Endothelial cell of hepatic sinusoid (primary cell): ENCODE results near the gene CHI3L1.

Source experiments
- in situ Hi-C: cut with HindIII; loops from 2 replicates; pipeline ENCODE4 v1.10.0; 2017; ENCODE audit warnings: low sequenced_read_pairs

The CHI3L1 gene

DNA sequence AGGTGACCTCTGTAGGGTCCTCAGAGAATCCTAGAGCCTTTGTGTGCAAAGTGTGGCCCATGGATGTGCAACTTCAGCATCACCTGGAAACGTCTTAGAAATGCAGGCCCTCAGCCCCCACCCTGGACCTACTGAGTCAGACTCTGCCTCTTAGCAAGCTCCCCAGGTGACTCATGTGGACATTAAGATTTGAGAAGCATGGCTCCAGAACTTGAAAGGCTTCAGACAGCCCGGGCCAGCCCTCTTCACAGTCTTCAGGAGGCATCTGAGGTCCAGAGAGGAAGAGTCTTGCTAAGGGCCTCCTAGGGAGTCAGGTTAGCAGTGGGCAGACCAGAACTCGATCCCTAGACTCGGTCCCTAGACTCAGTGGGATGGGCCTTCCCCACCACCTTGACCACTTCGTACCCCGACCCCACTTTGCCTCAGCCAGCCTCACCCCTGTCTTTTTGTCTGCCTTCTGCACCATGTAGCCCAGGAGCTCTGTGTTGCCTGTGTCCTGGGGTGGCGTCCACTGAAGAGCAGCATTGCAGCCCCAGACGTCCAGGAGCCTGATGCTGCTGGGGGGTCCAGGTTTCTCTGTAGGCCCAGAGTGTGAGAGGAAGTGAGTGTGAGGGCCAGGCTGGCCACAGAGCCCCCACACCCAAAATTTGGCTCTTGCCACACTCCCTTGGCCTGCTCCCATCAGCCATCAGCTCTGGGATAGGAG, 15.7 kb downstream of the CHI3L1 start:
- in situ Hi-C loops: no loop called here

- in situ Hi-C loops: no loop called here
Measured at GRCh38 chr1:203169770-203170520, 16.6 kb downstream of the CHI3L1 start.

DNA sequence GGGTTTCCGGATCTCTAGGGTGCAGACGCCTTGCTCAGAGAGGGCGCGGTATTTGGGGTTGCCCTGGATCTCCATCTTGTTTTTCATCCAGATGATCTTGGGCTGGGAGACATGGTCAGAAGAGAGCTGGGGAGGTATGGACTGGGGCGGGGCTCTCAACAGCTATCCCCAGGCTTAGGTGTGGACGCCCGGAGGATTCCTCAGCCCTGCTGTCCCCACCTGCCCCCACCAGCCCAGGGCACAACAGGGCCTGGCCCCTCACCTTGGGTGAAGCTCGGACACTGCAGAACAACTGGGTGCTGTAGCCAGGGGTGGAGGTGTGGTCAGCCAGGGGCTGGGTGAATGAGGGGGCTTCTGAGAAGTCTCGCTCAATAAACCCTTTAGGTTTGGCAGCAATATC, 17.5 kb downstream of the CHI3L1 start:
- in situ Hi-C loops: no loop called here

GRCh38 chr1:203168256-203168786, 18.2 kb downstream of the CHI3L1 start:
- in situ Hi-C loops: no loop called here

DNA sequence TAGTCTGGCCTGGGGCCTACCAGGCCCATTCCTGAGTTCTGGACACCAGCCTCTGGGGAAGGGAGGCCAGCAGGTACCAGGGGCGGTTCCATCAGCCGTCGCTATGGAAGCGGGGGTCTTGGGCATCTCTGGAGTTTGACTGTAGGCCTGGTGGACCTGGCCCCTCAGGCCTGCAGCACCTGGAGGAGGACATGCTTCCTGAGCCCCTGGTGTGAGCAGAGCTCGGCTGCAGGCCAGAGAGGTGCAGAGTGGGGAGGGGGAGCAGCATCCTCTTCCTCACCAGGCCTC, 18.6 kb downstream of the CHI3L1 start:
- in situ Hi-C loops: no loop called here

GRCh38 chr1:203167026-203167912, 19.2 kb downstream of the CHI3L1 start:
- in situ Hi-C loops: no loop called here

DNA sequence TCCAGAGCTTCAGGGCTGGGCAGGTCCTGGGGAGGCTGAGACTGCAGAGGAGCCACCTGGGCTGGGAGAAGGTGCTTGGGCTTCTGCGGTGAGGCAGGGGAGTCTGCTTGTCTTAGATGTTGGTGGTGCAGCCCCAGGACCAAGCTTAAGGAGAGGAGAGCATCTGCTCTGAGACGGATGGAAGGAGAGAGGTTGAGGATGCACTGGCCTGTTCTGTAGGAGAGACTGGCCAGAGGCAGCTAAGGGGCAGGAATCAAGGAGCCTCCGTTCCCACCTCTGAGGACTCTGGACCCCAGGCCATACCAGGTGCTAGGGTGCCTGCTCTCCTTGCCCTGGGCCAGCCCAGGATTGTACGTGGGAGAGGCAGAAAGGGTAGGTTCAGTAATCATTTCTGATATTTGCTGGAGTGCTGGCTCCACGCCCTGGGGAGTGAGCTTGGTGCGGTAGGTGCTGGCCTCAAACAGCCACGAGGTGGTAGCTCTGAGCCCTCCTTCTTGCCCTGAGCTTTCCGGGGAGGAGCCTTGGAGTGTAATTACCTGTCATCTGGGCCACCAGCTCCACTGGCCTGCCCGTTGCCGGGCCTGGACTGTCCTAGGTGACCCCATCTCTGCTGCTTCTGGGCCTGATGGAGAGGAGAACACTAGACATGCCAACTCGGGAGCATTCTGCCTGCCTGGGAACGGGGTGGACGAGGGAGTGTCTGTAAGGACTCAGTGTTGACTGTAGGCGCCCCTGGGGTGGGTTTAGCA, 20.1 kb downstream of the CHI3L1 start:
- in situ Hi-C loops: no loop called here

DNA sequence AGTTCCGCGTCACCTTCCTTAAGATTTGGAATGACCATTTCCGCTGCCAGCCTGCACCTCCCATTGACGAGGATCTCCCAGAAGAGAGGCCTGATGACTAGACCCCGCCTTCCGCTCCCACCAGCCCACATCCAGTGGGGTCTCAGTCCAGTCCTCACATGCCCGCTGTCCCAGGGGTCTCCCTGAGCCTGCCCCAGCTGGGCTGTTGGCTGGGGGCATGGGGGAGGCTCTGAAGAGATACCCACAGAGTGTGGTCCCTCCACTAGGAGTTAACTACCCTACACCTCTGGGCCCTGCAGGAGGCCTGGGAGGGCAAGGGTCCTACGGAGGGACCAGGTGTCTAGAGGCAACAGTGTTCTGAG, 20.7 kb downstream of the CHI3L1 start:
- in situ Hi-C loops: no loop called here

GRCh38 chr1:203165101-203165799, 21.3 kb downstream of the CHI3L1 start:
- in situ Hi-C loops: no loop called here

DNA sequence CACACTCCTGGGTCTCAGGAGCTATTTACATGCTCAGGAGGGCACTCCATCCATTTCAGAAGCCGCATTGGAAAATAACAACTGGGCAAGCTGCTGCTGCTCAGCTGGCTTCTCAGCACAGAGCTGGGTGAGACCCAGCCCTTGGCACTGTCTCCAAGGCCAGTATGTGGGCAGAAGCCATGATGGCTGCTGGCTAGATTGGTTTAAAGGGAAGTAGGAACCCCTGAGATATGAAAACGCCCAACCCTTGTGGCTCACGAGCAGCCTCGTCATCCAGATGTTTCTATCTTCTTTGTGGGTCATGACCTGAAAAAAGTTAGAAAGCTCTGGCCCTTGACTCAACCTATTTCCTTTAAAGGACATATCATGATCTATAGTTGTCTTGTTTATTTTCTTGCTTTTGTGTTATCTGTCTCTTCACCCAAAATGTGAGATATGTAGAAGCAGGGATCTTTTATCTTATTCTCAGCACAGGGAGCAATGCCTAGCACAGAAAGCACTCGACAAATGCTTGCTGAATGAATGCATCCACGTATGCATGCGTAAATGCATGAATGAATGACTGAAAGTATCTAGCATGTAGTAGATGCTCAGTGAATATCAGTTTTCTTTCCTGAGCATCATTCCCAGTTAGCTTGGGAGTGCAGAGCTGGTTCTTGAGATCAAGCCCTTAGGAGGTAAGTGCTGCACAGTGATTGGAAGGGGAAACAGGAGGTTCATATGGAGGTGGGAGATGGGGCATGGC, 22.4 kb downstream of the CHI3L1 start:
- in situ Hi-C loops: loop anchor here (5.0 kb wide), 2 partner anchors 38 to 42 kb away; no protein-coding TSS in a partner anchor

DNA sequence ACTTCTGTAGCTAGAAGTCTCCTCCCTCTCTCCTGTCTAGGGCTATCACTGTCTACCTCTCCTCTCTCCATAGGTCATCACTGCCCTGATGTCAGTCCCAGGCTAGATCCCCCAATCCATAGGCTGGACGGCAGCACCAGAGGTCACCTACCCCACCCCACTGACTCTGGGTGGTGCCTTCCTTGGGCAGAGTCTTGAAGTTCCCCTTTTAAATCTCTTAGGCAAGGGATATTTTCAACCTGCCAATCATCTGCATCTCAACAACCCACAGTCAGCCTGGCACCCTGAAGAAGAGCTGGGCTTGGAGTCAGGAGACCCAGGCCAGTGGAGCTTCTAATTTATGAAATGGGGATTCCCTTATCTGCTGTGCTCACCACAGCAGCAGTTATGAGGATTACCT, 24.1 kb downstream of the CHI3L1 start:
- in situ Hi-C loops: loop anchor here (5.0 kb wide), 2 partner anchors 40 kb away; no protein-coding TSS in a partner anchor

DNA sequence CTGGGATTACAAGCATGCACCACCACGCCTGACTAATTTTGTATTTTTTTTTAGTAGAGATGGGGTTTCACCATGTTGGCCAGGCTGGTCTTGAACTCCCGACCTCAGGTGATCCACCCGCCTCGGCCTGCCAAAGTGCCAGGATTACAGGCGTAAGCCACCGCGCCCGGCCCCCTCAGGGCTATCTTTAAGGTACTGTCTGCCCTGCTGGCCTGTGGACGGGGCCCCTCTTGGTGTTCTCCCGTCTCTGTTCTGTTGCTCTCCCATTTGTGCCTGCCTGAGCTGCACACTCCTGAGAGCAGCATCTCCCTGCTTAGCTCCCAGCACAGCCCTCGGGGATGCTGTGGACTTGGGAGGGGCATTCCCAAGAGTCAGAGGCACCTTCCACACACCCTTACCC, 24.8 kb downstream of the CHI3L1 start:
- in situ Hi-C loops: loop anchor here (5.0 kb wide), 2 partner anchors 39 to 41 kb away; no protein-coding TSS in a partner anchor

DNA sequence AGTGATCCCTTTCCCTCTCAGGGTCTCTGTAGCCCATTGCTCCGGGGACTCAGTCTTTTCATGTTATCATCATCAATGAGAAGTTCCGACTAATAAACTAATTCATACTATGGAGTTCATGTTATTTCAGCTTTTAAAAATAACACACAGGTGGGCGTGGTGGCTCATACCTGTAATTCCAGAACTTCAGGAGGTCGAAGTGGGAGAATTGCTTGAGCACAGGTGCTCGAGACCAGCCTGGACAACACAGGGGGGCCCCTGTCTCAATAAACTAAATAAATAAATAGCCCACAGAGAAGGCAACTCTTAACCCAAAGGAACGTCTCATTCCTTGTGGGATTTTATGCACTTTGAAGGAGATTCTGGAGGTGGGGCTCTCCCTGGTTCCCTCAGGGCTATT, 25.3 kb downstream of the CHI3L1 start:
- in situ Hi-C loops: loop anchor here (5.0 kb wide), 2 partner anchors 39 to 41 kb away; no protein-coding TSS in a partner anchor

- in situ Hi-C loops: loop anchor here (5.0 kb wide), 2 partner anchors 38 to 42 kb away; no protein-coding TSS in a partner anchor
Measured at GRCh38 chr1:203159844-203160243, 26.7 kb downstream of the CHI3L1 start.

- in situ Hi-C loops: no loop called here
Measured at GRCh38 chr1:203158960-203159665, 27.4 kb downstream of the CHI3L1 start.

DNA sequence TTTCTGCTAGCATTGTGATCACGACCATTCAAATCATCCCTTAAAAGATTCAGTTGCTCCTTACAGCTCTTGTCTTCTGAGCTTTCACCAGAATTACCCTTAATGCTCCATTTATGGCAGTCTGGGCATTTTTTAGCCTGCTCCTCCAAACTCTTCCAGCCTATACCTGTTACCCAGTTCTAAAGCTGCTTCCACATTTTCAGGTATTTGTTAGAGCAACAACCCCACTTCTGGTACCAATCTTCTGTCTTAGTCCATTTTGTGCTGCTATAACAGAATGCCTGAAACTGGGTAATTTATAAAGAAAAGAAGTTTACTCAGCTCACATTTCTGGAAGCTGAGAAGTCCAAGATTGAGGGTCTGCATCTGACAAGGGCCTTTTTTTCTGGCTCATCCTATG, 28.1 kb downstream of the CHI3L1 start:
- in situ Hi-C loops: no loop called here

GRCh38 chr1:203156280-203156679, 30.2 kb downstream of the CHI3L1 start:
- in situ Hi-C loops: no loop called here

DNA sequence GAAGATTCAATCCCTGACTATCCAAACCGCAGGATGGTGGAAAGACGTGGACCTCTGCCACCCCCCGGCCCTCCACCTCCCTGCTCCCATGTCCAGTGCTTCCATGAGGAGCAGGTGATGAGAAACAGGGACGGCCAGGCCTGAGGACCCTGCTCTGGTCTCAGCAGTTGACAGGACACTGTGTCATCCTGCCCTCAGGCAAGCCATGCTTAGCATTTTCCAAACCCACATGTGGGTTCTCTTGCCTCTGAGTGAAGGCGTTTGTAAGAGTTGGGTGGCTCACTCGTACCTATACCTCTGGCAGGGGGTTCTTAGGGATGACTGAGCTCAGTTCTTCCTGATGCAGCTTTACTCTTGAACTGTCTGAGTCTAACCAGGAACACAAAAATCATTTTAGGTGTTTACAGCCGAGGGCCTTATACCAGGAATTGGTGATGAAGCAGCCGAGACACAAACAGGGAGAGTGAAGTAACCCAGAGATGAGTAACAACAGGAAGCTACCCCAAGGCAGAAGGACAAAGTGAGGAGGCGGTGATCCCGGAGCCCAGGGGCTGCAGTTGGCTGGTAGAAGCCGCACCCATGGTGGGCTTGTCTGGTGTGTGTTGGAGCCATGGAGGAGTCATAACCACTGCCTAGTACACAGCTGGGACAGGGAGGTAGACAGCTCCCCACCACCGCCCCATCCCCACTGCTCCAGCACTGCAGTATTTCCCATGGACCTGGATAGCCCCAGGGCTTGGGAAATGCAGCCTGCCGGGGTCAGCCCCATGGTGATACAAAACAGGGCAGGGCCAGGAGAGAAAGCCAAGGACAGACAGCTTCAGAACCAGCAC, 32.3 kb downstream of the CHI3L1 start:
- in situ Hi-C loops: no loop called here
